HepG2 (cell line): ENCODE results near the gene SMG7. TPM values are rescaled to one million over a fixed set of nuclear protein-coding genes. Genes with fewer than 3 reads are reported as not detected.

Source experiments
- ATAC-seq: fragments of 200-7000 bp; cut with Tn5 transposase; 3 replicates; pipeline ENCODE4 v1.9.1; 2020; ENCODE audit warnings: mild to moderate bottlenecking, moderate library complexity
- BruUV-seq: library from RNA; stranded (reverse); fragments of 400-500 nt; replicated peaks from 2 replicates; lab custom pipeline; 2021; lab: Mats Ljungman, UMichigan
- CTCF ChIA-PET: fragments of 300-600 bp; formaldehyde crosslinking; extraction: SDS; loops from one replicate; lab custom pipeline; 2021; ENCODE audit warnings: low total read pairs, inconsistent platforms, low intra/inter-chr PET ratio; lab: Yijun Ruan, JAX
- POLR2A ChIA-PET: fragments of 350-600 bp; sonication (Branson Sonifier 250); formaldehyde crosslinking; loops from one replicate; lab custom pipeline; 2020; ENCODE audit warnings: antibody characterized with exemption, inconsistent platforms; lab: Yijun Ruan, JAX
- DNase-seq: peaks from one replicate; pipeline ENCODE4 v3.0.0-alpha.2; 2015; ENCODE audit warnings: low spot score
- FAIRE-seq: peaks from 3 replicates; lab custom pipeline; 2011; peaks lifted over from hg19 to GRCh38; lab: Jason Lieb, UNC
- H2AFZ ChIP-seq: one replicate; pipeline ENCODE4 v1.6.1; 2011; ENCODE audit warnings: low read length, inconsistent platforms
- H3K27ac ChIP-seq: fragments of 300-600 bp; 3 replicates; pipeline ENCODE4 v1.8.0; 2011; ENCODE audit warnings: mixed run types, mild to moderate bottlenecking, mixed read lengths, low read length, inconsistent platforms; ENCODE audit not compliant: insufficient read depth; ENCODE audit errors: extremely low read length
- H3K27me3 ChIP-seq, 2 experiments: fragments of 200-600 bp in 1 of 2; 2 replicates in 1 of 2; 3 replicates in 1 of 2; pipeline versions ENCODE4 v1.6.0 to v1.8.0; 2011; ENCODE audit warnings: low read length in 2 of 2, mild to moderate bottlenecking in 2 of 2, moderate library complexity in 2 of 2, inconsistent platforms in 1 of 2; ENCODE audit not compliant: insufficient read depth in 2 of 2, control insufficient read depth in 1 of 2
- H3K36me3 ChIP-seq, 2 experiments: fragments of 200-600 bp in 1 of 2; replicated peaks in 1 of 2; 2 replicates in 1 of 2; 3 replicates in 1 of 2; pipeline versions ENCODE4 v1.5.1 to v1.8.0; 2011; ENCODE audit warnings: low read length in 2 of 2, inconsistent platforms in 1 of 2; ENCODE audit not compliant: insufficient read depth in 2 of 2, control insufficient read depth in 1 of 2
- H3K4me1 ChIP-seq: 2 replicates; pipeline ENCODE4 v1.5.1; 2012; ENCODE audit warnings: low read length, inconsistent platforms; ENCODE audit not compliant: insufficient read depth
- H3K4me2 ChIP-seq: 2 replicates; pipeline ENCODE4 v1.6.0; 2011; ENCODE audit warnings: low read depth, low read length, inconsistent platforms
- H3K4me3 ChIP-seq, 3 experiments: fragments of 200-600 bp in 1 of 3; sonication (generic), shearing (Covaris generic) in 1 of 3; replicated peaks in 1 of 3; 2 replicates each; pipeline ENCODE4 v1.5.1; 2011 to 2016; ENCODE audit warnings: low read length in 3 of 3, inconsistent platforms in 2 of 3, low read depth in 2 of 3, mild to moderate bottlenecking in 2 of 3, control low read depth in 1 of 3, mixed read lengths in 1 of 3; ENCODE audit not compliant: insufficient read depth in 1 of 3
- H3K79me2 ChIP-seq: one replicate; pipeline ENCODE4 v1.6.1; 2011; ENCODE audit warnings: low read length, inconsistent platforms; ENCODE audit not compliant: insufficient read depth
- H3K9ac ChIP-seq: 2 replicates; pipeline ENCODE4 v1.6.0; 2011; ENCODE audit warnings: mild to moderate bottlenecking, low read depth, low read length, inconsistent platforms; ENCODE audit not compliant: insufficient read depth
- H3K9me3 ChIP-seq: 2 replicates; pipeline ENCODE4 v1.5.1; 2012; ENCODE audit warnings: mild to moderate bottlenecking, low read length
- H4K20me1 ChIP-seq: 2 replicates; pipeline ENCODE4 v1.6.0; 2011; ENCODE audit warnings: inconsistent platforms, mild to moderate bottlenecking, low read length, moderate library complexity; ENCODE audit not compliant: insufficient read depth
- AGO2 ChIP-seq: fragments of 200-400 bp; formaldehyde crosslinking; optimal IDR thresholded peaks from 2 replicates; pipeline ENCODE3; 2017; ENCODE audit warnings: mild to moderate bottlenecking, low read depth, low read length, moderate library complexity
- ARHGAP35 ChIP-seq: sonication (generic); formaldehyde crosslinking; IDR thresholded peaks from 2 replicates; pipeline ENCODE4 v1.9.0; 2022; ENCODE audit warnings: mild to moderate bottlenecking, inconsistent platforms, moderate library complexity, missing genetic modification reagents, borderline replicate concordance
- BORCS8-MEF2B ChIP-seq: sonication (generic); formaldehyde crosslinking; IDR thresholded peaks from 2 replicates; pipeline ENCODE4 v1.8.0; 2022; ENCODE audit warnings: mild to moderate bottlenecking, missing genetic modification reagents
- HOXD1 ChIP-seq: sonication (generic); formaldehyde crosslinking; IDR thresholded peaks from 2 replicates; pipeline ENCODE4 v1.5.0; 2020; ENCODE audit warnings: missing genetic modification reagents
- KDM2A ChIP-seq: sonication (generic); formaldehyde crosslinking; IDR thresholded peaks from 2 replicates; pipeline ENCODE4 v1.4.0; 2020; ENCODE audit warnings: low read depth, missing genetic modification reagents, borderline replicate concordance
- NR2F2 ChIP-seq: IDR thresholded peaks from 2 replicates; pipeline ENCODE4 v1.6.1; 2012; ENCODE audit warnings: low read depth, inconsistent platforms, borderline replicate concordance
- PHF21A ChIP-seq: sonication (generic); formaldehyde crosslinking; IDR thresholded peaks from 2 replicates; pipeline ENCODE4 v1.5.0; 2020; ENCODE audit warnings: mild to moderate bottlenecking, missing genetic modification reagents
- SALL1 ChIP-seq: sonication (generic); formaldehyde crosslinking; IDR thresholded peaks from 2 replicates; pipeline ENCODE4 v1.8.0; 2022; ENCODE audit warnings: mild to moderate bottlenecking, missing genetic modification reagents
- ZNF264 ChIP-seq: sonication (generic); formaldehyde crosslinking; IDR thresholded peaks from 2 replicates; pipeline ENCODE4 v1.4.0; 2020; ENCODE audit warnings: missing genetic modification reagents
- ZNF557 ChIP-seq: sonication (generic); formaldehyde crosslinking; IDR thresholded peaks from 2 replicates; pipeline ENCODE4 v1.4.0; 2020; ENCODE audit warnings: missing genetic modification reagents
- ZNF589 ChIP-seq: sonication (generic); formaldehyde crosslinking; conservative IDR thresholded peaks from 2 replicates; pipeline ENCODE4 v1.8.0; 2022; ENCODE audit warnings: mild to moderate bottlenecking, moderate library complexity, missing genetic modification reagents
- ZNF644 ChIP-seq: IDR thresholded peaks from 2 replicates; pipeline ENCODE4 v1.6.1; 2016; ENCODE audit warnings: low read depth
- ZNF792 ChIP-seq: IDR thresholded peaks from 2 replicates; pipeline ENCODE4 v1.6.1; 2016
- WGBS: methylation state at CpG from one replicate; pipeline ENCODE4 v1.1.6; 2017; ENCODE audit warnings: low lambda C conversion rate; 5-methylcytosine and 5-hydroxymethylcytosine counted together
- in situ Hi-C: cut with HindIII; loops from 2 replicates; pipeline ENCODE4 v1.10.0; 2017; ENCODE audit warnings: low pct_unique_long_range_greater_than_20kb; ENCODE audit not compliant: extremely low pct_ligation_motif_present
- intact Hi-C: fragments of 100-400 bp; cut with micrococcal nuclease; formaldehyde crosslinking; loops from one replicate; pipeline ENCODE4 v1.10.0; 2022; ENCODE audit not compliant: unreplicated experiment
- polyA plus RNA-seq, 8 experiments: library from polyadenylated mRNA; depleted of rRNA in 3 of 8; stranded (reverse) in 7 of 8; unstranded in 1 of 8; fragments of >200 nt; fragmentation: Illumina TruSeq in 4 of 8; extraction: Trizol in 4 of 8; gene quantifications; 2 replicates each; pipeline versions ENCODE4 v1.2.1 to v1.2.3, GENCODE V29; 2011 to 2016; ENCODE audit warnings: low read depth in 4 of 8, missing spikeins in 1 of 8, mixed read lengths in 1 of 8; ENCODE audit not compliant: insufficient read depth in 1 of 8
- total RNA-seq, 5 experiments: library from RNA; depleted of rRNA; stranded (reverse); fragments of >200 nt; fragmentation: Illumina TruSeq; extraction: Trizol; gene quantifications; 2 replicates each; pipeline ENCODE4 v1.2.3, GENCODE V29; 2016; ENCODE audit warnings: low read depth in 1 of 5
- TF ChIP-seq, protein P1 (sequence below): sonication (generic); formaldehyde crosslinking; IDR thresholded peaks from 2 replicates; pipeline ENCODE4 v1.9.0; 2021; ENCODE audit warnings: missing genetic modification reagents, borderline replicate concordance
- TF ChIP-seq, protein P2 (sequence below): sonication (generic); formaldehyde crosslinking; IDR thresholded peaks from 2 replicates; pipeline ENCODE4 v1.4.0; 2020; ENCODE audit warnings: missing genetic modification reagents

SMG7 gene
- total and polyA plus RNA-seq, 2 of the 13 experiments (the other 11 are each of a cell fraction or from before 2014, with no cell fraction given): 14.9 to 27.9 TPM

DNA sequence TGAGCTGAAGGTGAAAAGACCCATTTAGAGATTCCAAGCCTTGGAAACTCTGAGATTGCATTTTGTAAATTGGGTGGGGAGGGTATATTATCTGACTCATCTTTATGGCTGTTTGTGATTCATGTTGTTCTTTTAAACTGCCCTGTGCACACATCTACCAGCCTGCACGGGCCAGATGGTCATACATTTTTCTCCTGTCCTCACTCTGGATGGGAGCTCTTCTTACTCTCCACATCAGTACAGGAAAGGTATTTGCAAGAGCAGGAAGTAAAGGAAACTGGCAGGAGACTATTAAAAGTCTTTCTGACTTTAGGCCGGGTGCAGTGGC lies 39.8 kb upstream of the SMG7 start:
- TF ChIP-seq SALL1 (CRISPR knock-in tag) (no peak), AGO2 (no peak), NR2F2 (no peak), ZNF792 (CRISPR knock-in tag) (no peak), ARHGAP35 (CRISPR knock-in tag) (no peak), ZNF644 (no peak), ZNF557 (no peak), ZNF264 (CRISPR knock-in tag) (no peak), PHF21A (no peak), ZNF589 (CRISPR knock-in tag) (no peak), HOXD1 (CRISPR knock-in tag) (no peak), BORCS8-MEF2B (CRISPR knock-in tag) (no peak), KDM2A (CRISPR knock-in tag) (no peak)
- TF ChIP-seq, protein P1, sequence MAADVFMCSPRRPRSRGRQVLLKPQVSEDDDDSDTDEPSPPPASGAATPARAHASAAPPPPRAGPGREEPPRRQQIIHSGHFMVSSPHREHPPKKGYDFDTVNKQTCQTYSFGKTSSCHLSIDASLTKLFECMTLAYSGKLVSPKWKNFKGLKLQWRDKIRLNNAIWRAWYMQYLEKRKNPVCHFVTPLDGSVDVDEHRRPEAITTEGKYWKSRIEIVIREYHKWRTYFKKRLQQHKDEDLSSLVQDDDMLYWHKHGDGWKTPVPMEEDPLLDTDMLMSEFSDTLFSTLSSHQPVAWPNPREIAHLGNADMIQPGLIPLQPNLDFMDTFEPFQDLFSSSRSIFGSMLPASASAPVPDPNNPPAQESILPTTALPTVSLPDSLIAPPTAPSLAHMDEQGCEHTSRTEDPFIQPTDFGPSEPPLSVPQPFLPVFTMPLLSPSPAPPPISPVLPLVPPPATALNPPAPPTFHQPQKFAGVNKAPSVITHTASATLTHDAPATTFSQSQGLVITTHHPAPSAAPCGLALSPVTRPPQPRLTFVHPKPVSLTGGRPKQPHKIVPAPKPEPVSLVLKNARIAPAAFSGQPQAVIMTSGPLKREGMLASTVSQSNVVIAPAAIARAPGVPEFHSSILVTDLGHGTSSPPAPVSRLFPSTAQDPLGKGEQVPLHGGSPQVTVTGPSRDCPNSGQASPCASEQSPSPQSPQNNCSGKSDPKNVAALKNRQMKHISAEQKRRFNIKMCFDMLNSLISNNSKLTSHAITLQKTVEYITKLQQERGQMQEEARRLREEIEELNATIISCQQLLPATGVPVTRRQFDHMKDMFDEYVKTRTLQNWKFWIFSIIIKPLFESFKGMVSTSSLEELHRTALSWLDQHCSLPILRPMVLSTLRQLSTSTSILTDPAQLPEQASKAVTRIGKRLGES: no peak
- TF ChIP-seq, protein P2, sequence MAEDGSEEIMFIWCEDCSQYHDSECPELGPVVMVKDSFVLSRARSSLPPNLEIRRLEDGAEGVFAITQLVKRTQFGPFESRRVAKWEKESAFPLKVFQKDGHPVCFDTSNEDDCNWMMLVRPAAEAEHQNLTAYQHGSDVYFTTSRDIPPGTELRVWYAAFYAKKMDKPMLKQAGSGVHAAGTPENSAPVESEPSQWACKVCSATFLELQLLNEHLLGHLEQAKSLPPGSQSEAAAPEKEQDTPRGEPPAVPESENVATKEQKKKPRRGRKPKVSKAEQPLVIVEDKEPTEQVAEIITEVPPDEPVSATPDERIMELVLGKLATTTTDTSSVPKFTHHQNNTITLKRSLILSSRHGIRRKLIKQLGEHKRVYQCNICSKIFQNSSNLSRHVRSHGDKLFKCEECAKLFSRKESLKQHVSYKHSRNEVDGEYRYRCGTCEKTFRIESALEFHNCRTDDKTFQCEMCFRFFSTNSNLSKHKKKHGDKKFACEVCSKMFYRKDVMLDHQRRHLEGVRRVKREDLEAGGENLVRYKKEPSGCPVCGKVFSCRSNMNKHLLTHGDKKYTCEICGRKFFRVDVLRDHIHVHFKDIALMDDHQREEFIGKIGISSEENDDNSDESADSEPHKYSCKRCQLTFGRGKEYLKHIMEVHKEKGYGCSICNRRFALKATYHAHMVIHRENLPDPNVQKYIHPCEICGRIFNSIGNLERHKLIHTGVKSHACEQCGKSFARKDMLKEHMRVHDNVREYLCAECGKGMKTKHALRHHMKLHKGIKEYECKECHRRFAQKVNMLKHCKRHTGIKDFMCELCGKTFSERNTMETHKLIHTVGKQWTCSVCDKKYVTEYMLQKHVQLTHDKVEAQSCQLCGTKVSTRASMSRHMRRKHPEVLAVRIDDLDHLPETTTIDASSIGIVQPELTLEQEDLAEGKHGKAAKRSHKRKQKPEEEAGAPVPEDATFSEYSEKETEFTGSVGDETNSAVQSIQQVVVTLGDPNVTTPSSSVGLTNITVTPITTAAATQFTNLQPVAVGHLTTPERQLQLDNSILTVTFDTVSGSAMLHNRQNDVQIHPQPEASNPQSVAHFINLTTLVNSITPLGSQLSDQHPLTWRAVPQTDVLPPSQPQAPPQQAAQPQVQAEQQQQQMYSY (CRISPR knock-in tag): no peak
- no peak for FAIRE-seq
- Histone ChIP-seq H3K4me2 (no peak overlapping the region), H3K4me3 (no peak overlapping the region), H3K9ac (no peak overlapping the region), H3K79me2 (no peaks in the 10 kb centered on the region), H4K20me1 (no peaks in the 10 kb centered on the region), H3K4me1 (no peaks in the 10 kb centered on the region), H2AFZ (no peak overlapping the region), H3K27ac (no peak overlapping the region), H3K27me3 (no peaks in the 10 kb centered on the region; a peak in 1 of 5 replicates), H3K36me3 (no peaks in the 10 kb centered on the region), H3K9me3 (no peaks in the 10 kb centered on the region)
- POLR2A ChIA-PET: no interaction called here
- in situ Hi-C loops (no loop called here), intact Hi-C loops (no loop called here)
- DNase-seq: no peak
- CTCF ChIA-PET: no interaction called here
- no peak for ATAC-seq
- WGBS: 19% methylated on average over 2 of the region's 2 CpGs
- no TSS peak for BruUV-seq
